HCT116 (cell line): ENCODE results near the gene VIPR2.

Source experiments
- CBX3 ChIP-seq: IDR thresholded peaks from 2 replicates; pipeline ENCODE4 v1.6.1; 2012; ENCODE audit warnings: low read depth
- EZH2 ChIP-seq: fragments of 200-600 bp; sonication (generic); IDR thresholded peaks from 2 replicates; pipeline ENCODE4 v1.6.1; 2017; ENCODE audit warnings: antibody characterized with exemption, mixed run types
- EZH2phosphoT487 ChIP-seq: fragments of 200-600 bp; IDR thresholded peaks from 2 replicates; pipeline ENCODE4 v1.6.1; 2018; ENCODE audit warnings: antibody characterized with exemption, borderline replicate concordance
- POLR2A ChIP-seq: IDR thresholded peaks from 2 replicates; pipeline ENCODE4 v1.7.0; 2011; ENCODE audit warnings: borderline replicate concordance; ENCODE audit not compliant: insufficient read depth, insufficient read length; ENCODE audit errors: extremely low read depth
- POLR2AphosphoS5 ChIP-seq: IDR thresholded peaks from 2 replicates; pipeline ENCODE4 v1.6.1; 2011; ENCODE audit warnings: mild to moderate bottlenecking, low read depth, low read length, moderate library complexity
- REST ChIP-seq: IDR thresholded peaks from 2 replicates; pipeline ENCODE4 v1.6.1; 2012; ENCODE audit warnings: low read depth
- SRF ChIP-seq: IDR thresholded peaks from 2 replicates; pipeline ENCODE4 v1.6.1; 2012; ENCODE audit warnings: low read depth
- YY1 ChIP-seq: IDR thresholded peaks from 2 replicates; pipeline ENCODE4 v1.6.1; 2011; ENCODE audit warnings: low read length, low read depth, moderate library complexity, mild to moderate bottlenecking; ENCODE audit not compliant: insufficient replicate concordance; ENCODE audit errors: extremely low read depth
- ZNF274 ChIP-seq: fragments of 200-500 bp; sonication (Bioruptor generic); IDR thresholded peaks from 2 replicates; pipeline ENCODE4 v1.6.1; 2014; ENCODE audit warnings: mild to moderate bottlenecking, low read depth, low read length, inconsistent platforms
- TF ChIP-seq, protein P1 (sequence below), 3 experiments: fragments of 200-600 bp in 1 of 3; sonication (generic) in 1 of 3; IDR thresholded peaks in 2 of 3; conservative IDR thresholded peaks in 1 of 3; 2 replicates each; pipeline ENCODE4 v1.5.1; 2012 to 2017; ENCODE audit warnings: low read depth in 2 of 3, low read length in 2 of 3, antibody characterized with exemption in 1 of 3, borderline replicate concordance in 1 of 3, control low read depth in 1 of 3, mild to moderate bottlenecking in 1 of 3, mixed read lengths in 1 of 3, mixed run types in 1 of 3, moderate library complexity in 1 of 3; ENCODE audit not compliant: insufficient read depth in 1 of 3
- TF ChIP-seq, protein P2 (sequence below): IDR thresholded peaks from 2 replicates; pipeline ENCODE4 v1.6.1; 2012

DNA sequence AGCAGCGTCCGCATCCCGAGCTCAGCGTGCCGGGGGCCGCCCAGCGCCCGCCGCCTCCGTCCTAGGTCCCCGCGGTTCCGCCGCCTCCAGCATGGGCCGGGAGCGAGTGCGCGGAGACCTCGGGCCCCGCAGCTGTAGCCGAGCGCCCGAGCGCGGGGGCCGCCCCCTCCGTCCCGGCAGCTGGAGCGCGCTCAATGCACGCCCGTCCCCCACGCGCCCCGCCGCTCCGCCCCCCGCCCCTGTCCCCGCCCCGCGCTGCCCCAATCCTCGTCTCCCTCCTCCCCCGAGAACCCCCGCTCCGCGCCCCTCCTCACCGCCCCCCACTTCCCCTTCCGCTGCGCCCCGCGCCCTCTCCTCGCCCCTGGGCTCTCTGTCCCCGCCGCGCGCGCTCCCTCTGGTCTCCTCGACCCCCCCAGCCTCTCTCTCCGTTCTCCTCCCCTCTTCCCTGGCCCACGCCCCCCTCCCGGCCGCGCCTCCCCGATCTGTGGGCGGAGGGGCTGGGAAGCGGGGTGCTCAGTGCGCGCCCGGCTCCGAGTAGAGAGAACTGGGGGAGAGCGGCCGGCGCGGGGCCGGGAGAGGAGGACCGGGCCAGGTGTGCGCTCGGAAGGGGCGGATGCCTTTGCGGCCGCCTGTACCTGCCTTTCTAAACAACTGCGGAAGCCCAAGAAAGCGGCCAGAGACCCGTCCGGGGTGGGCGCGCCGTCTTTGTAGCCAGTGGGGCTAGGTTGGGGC lies at the start of gene VIPR2:
- TF ChIP-seq, protein P1, sequence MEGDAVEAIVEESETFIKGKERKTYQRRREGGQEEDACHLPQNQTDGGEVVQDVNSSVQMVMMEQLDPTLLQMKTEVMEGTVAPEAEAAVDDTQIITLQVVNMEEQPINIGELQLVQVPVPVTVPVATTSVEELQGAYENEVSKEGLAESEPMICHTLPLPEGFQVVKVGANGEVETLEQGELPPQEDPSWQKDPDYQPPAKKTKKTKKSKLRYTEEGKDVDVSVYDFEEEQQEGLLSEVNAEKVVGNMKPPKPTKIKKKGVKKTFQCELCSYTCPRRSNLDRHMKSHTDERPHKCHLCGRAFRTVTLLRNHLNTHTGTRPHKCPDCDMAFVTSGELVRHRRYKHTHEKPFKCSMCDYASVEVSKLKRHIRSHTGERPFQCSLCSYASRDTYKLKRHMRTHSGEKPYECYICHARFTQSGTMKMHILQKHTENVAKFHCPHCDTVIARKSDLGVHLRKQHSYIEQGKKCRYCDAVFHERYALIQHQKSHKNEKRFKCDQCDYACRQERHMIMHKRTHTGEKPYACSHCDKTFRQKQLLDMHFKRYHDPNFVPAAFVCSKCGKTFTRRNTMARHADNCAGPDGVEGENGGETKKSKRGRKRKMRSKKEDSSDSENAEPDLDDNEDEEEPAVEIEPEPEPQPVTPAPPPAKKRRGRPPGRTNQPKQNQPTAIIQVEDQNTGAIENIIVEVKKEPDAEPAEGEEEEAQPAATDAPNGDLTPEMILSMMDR (IDR thresholded peaks at IDR 0.05 in 2 of 3, conservative IDR thresholded peaks at IDR 0.05 in 1 of 3; ENCODE audit: borderline replicate concordance in 1 of 3, insufficient read depth in 1 of 3, low read depth in 2 of 3, low read length in 2 of 3), result no peak
- TF ChIP-seq REST (no peak), ZNF274 (no peak), EZH2phosphoT487 (no peak), YY1 (no peak), SRF (no peak), POLR2AphosphoS5 (no peak), EZH2 (no peak), CBX3 (no peak), POLR2A (no peak)
- TF ChIP-seq, protein P2, sequence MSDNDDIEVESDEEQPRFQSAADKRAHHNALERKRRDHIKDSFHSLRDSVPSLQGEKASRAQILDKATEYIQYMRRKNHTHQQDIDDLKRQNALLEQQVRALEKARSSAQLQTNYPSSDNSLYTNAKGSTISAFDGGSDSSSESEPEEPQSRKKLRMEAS, result no peak
